ENCODE data around the gene ADGRB3. TPM values are rescaled to one million over a fixed set of nuclear protein-coding genes. Genes with fewer than 3 reads are reported as not detected.
"Not testable (repeated sequence)": the region's sequence is repeated elsewhere in the genome, so short reads cannot be mapped to it uniquely, and the experiment has no call there.

The ADGRB3 gene
- total RNA-seq, 1 donor from 2014 or later = 3.5 TPM

- no peak for DNase-seq
- TF ChIP-seq CTCF (IDR thresholded peaks at IDR 0.05) = no peak
- Histone ChIP-seq H3K27me3 (no peaks in the 10 kb centered on the region), H3K36me3 (no peaks in the 10 kb centered on the region), H3K27ac (no peak overlapping the region), H3K4me1 (no peaks in the 10 kb centered on the region), H3K9me3 (no peaks in the 10 kb centered on the region), H3K4me3 (no peak overlapping the region)
- intact Hi-C loops (cut with DNase I) = no loop called here
- ATAC-seq = no peak
Observed at GRCh38 chr6:69284176-69284730, 649.2 kb downstream of the ADGRB3 start.

GRCh38 chr6:69285054-69285453 lies 650.0 kb downstream of the ADGRB3 start:
- Histone ChIP-seq H3K27ac (no peak overlapping the region), H3K9me3 (no peaks in the 10 kb centered on the region), H3K27me3 (no peaks in the 10 kb centered on the region), H3K36me3 (no peaks in the 10 kb centered on the region), H3K4me1 (no peaks in the 10 kb centered on the region), H3K4me3 (no peak overlapping the region)
- TF ChIP-seq CTCF (IDR thresholded peaks at IDR 0.05) = no peak
- DNase-seq (no peak), ATAC-seq (no peak)
- intact Hi-C loops (cut with DNase I) = no loop called here

- ATAC-seq (no peak), DNase-seq (no peak)
- Histone ChIP-seq H3K4me1 (no peaks in the 10 kb centered on the region), H3K27ac (no peak overlapping the region), H3K36me3 (no peaks in the 10 kb centered on the region), H3K27me3 (no peaks in the 10 kb centered on the region), H3K4me3 (no peak overlapping the region), H3K9me3 (no peaks in the 10 kb centered on the region)
- no peak for TF ChIP-seq CTCF (IDR thresholded peaks at IDR 0.05)
- intact Hi-C loops (cut with DNase I) = no loop called here
Observed at GRCh38 chr6:69286331-69286730, 651.2 kb downstream of the ADGRB3 start.

GRCh38 chr6:69288198-69288597 lies 653.1 kb downstream of the ADGRB3 start:
- H3K4me3 ChIP-seq; H3K36me3 ChIP-seq; H3K27me3 ChIP-seq; H3K9me3 ChIP-seq; DNase-seq; H3K4me1 ChIP-seq; H3K27ac ChIP-seq; ATAC-seq; intact Hi-C loops (cut with DNase I): not testable (repeated sequence)

GRCh38 chr6:69289689-69290495 lies 654.8 kb downstream of the ADGRB3 start:
- no peaks in the 10 kb centered on the region for H3K36me3 ChIP-seq
- intact Hi-C loops (cut with DNase I) = no loop called here
- TF ChIP-seq CTCF (IDR thresholded peaks at IDR 0.05) = no peak
- DNase-seq (no peak), ATAC-seq (no peak)
- H3K4me1 ChIP-seq = no peaks in the 10 kb centered on the region
- no peaks in the 10 kb centered on the region for H3K9me3 ChIP-seq
- H3K4me3 ChIP-seq = no peak overlapping the region
- no peak overlapping the region for H3K27ac ChIP-seq
- H3K27me3 ChIP-seq = no peaks in the 10 kb centered on the region

- DNase-seq (no peak), ATAC-seq (peak; percentile 74)
- Histone ChIP-seq H3K36me3 (no peaks in the 10 kb centered on the region), H3K27me3 (no peaks in the 10 kb centered on the region), H3K9me3 (no peaks in the 10 kb centered on the region), H3K4me3 (no peak overlapping the region), H3K27ac (no peak overlapping the region), H3K4me1 (no peaks in the 10 kb centered on the region)
- intact Hi-C loops (cut with DNase I) = no loop called here
- TF ChIP-seq CTCF (IDR thresholded peaks at IDR 0.05) = no peak
Observed at GRCh38 chr6:69293471-69293870, 658.4 kb downstream of the ADGRB3 start.

All from upper lobe of right lung (tissue), 1 donor.